HPDE6-E6E7 (cell line): ENCODE data around the gene GNAL.

Experiments used
- DNase-seq: peaks from one replicate; pipeline ENCODE4 v3.0.0; 2011; ENCODE audit warnings: missing footprints; ENCODE audit errors: extremely low spot score

GNAL gene

DNA sequence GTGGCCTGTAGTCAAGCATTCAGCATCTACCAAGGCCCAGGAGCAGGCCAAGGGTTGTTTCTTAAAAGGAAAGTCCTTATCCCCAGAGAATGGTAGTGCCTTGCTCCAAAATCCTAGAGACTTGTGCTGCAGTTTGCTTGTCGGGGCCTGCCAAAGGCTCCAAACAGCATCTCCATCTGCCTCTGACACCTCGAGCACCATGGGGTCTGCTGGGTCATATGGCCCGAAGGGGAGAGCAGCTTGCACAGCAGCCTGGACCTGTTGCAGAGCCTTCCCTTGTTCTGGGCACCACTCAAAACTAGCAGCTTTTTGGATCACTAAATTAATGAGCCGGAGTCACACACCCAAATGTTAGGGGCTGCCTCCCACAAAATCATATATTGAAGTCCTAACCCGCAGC is 35.7 kb downstream of the GNAL start:
- no peak for DNase-seq

- DNase-seq, result peak; percentile 59
These were observed 37.5 kb downstream of the GNAL start for GRCh38 chr18:11726556-11726955.

DNA sequence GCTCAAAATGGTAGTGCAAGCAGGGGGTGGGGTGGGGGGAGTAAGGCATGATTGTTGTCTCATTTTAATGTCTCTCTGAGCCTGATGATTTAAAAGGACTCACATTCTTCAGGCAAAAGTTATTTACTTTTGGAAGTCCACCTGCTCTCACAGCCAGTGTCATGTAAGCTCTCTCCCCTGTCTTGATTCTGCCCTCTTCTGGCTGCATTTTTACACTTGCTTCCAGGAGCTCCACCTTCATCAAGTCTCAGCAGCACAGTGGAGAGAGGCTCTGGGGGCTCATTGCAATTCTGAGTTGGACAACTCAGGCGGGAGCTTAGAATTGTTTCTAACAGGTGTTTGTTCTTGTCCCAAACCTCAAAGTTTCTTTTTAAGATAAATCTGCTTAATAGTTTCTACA is 39.2 kb downstream of the GNAL start:
- DNase-seq, result peak; percentile 55

GRCh38 chr18:11729556-11729955 is 40.5 kb downstream of the GNAL start:
- DNase-seq, result no peak

DNA sequence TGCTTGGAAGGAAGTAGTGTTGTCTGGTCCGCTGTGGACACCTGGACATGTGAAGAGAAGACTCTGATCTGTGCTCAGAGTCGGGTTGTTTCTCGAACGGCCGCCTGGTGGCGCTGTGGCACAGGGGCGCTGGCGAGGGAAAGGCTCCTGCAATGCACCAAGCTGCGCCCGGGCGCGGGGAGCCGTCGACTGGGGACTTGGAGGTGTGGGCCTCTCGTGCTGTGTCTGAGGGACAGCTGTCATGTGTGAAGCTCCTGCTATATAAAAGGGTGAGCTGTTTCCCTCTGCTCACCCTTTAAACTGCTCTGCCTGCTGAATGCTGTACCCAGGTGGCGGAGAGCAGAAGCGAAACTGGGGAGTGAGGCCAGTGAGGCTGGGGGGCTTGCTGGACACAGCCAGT is 44.0 kb downstream of the GNAL start:
- DNase-seq, result peak; percentile 48

DNA sequence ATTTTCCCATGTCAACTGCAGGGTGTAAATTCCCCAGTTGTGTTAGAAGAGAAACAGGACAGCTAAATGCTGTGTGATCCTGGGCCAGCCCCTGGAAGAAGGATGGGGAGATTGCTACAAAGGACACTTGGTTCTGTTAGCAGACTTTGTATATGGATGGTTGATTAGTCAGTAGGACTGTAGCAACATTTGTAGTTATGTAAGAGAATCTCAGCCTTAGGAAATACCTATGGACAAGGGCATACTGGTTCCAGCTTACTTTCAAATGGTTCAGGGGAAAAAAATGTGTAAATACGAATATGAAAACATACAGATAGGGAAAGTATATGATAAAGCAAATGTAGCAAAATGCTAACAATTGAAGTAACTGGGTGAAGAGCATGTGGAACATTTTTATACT is 47.6 kb downstream of the GNAL start:
- DNase-seq, result no peak

DNA sequence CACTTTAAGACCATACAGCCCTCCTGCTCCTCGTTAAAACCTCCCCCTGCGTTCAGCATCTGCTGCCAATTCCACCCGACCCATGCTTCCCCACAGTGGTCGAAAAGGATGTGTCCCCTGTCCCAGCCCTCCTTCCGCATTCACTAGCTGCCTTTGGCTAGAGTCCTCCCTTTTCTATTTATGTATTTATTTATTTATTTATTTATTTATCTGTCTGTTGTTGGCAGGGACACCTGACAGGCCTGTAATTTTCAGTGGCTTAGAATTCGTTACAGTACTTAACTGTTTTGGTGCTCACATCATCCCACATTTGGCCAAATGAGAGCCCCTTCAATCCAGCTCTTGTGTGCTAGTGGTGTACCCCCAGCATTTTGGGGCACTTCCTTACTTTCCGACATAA is 50.8 kb downstream of the GNAL start:
- DNase-seq, result no peak

DNA sequence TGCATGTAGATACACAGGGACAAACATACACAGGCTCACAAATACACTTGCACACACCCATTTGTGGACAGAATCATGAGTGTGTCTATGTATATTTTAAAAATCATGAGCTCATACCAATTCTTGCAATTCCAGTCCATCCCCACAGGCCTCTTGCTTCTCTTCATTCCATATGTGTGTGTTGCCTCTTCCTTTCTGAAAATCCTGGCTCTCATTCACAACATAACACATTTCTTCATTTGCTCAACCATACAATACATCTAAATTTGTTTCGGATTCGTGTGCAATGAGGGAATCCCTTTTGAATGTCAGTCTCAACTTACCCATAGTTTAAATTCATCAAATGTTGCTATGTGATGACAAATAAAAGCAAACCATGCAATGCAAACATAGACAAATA is 51.4 kb downstream of the GNAL start:
- no peak for DNase-seq

DNA sequence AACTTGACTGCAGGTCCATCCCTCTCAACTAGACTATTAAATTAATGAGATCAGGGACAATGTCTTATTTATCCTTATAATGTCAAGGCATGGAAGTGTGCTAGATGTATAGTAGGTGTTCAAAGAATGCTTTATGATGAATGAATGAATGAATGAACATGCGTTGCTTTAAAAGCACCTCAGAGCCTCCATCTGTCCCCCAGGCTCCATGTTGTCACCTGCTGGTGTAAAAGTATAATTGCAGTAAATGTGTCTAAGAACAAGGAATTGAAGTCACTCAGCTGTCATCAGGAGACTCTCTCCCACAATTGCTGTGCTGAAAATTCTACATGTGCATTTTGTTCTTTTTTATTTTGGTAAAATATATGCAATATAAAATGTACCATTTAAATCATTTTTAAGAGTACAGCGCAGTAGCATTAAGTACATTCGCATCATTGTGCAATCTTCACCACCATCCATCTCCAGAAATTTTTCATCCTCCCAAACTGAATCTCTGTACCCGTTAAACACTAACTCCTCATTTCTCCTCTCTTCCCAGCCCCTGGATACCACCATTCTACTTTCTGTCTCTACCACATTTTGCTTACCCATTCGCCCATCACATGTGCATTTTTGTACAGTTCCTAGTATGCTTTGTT is 52.6 kb downstream of the GNAL start:
- peak; percentile 35 for DNase-seq

DNA sequence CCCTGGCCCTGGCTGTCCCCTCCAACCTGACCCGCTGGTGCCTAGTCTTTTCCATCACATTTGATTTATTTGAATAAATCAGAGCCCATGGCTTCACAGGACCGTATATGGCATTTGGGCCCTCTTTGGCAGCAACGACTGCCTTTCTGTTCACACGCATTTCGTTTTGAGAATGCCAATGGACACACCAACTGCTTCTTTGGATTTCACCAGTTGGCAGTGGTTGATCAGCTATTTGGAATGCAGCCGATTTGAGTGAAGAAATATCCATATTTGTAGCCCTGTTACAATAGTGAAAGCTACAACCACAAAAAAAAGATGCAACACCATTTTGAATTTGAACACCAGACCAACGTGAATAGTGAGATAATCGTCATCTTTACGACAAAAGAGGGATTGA is 56.5 kb downstream of the GNAL start:
- no peak for DNase-seq

- no peak for DNase-seq
These were observed 58.2 kb downstream of the GNAL start for GRCh38 chr18:11747286-11747685.

DNA sequence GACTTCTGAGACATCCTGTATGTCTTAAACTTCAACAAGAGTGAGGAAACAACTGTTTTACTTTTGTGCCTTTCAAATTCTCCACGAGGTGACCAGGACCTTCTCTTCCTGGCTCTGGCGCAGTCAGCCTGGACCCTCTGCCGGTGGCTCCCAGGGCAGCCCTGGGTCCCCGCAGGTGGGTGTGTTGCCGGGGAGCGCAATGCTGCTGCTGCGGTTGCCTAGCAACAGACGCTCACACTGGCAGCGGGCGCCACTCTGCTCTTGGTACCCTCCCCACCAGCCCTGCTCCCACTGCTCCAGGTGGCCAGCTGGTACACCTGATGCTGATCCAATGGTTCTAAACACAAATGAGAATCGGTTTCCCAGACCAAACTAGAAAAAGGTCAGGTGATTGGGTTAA is 58.7 kb downstream of the GNAL start:
- DNase-seq, result no peak

GRCh38 chr18:11749305-11749704 is 60.2 kb downstream of the GNAL start:
- no peak for DNase-seq

GRCh38 chr18:11750171-11750570 is 61.1 kb downstream of the GNAL start:
- DNase-seq, result no peak

GRCh38 chr18:11750581-11751310 is 61.7 kb downstream of the GNAL start:
- DNase-seq, result no peak

- DNase-seq, result no peak
These were observed 62.5 kb downstream of the GNAL start for GRCh38 chr18:11751341-11752115.

- DNase-seq, result no peak
These were observed 63.2 kb downstream of the GNAL start for GRCh38 chr18:11752116-11752911.

GRCh38 chr18:11754979-11755378 is 65.9 kb downstream of the GNAL start:
- DNase-seq, result no peak

- DNase-seq, result no peak
These were observed 68.1 kb downstream of the GNAL start for GRCh38 chr18:11757084-11757590.

DNA sequence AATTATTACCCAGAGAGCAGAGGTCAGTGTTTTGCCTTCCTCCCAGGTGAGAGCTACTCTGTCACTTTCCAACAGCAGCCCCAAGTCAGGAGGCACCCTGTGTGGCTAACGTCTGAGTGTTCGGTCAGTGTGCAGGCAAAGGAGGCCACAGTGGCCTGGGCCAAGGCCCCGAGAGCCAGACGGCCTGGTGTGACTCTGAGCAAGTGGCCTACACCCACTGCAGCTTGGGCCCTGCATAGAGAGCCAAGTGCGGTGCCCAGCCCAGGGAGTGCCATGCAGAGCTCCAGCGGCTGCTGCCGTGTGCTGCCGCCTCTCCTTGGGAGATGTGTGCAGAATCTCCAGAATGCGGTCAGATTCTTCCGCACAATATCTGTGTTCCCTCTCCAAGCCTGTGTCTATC is 70.4 kb downstream of the GNAL start:
- DNase-seq, result no peak

DNA sequence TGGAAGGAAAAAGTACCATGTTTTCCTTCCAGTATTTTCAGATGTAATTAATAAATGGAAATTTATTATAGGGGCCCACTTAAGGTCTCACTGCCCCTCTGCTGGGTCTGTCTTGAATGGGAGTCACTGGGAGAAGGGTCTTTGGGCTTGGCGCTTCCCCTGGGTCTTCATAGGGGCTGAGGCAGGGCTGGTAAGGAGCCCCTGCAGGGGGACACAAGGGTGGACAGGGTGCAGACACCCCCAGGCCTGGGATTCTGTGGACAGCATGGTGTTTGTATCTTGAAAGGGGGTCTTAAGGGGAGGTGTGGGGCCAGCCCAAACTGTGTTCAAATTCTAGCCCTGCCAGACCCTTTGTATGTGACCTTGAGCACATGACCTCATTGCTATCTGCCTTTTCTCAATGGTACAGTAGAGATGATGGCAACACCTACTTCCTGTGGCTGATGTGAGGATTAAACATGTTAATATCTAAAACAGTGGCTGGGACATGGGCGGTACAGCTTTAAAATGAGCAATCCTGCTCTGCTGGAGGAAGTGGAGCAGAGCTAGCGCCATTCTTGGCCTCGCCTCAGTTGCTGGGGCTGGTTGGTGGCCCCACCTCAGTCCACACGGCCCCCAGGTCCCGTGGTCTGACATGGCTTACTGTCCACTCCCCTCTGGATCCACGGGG is 71.6 kb downstream of the GNAL start:
- DNase-seq, result no peak
